Effector CD4-positive, alpha-beta T cell (primary cell): ENCODE measurements around the gene SLC38A7.

ENCODE experiments used
- DNase-seq: peaks from one replicate; pipeline ENCODE4 v3.0.0-alpha.2; 2020

Gene SLC38A7

DNA sequence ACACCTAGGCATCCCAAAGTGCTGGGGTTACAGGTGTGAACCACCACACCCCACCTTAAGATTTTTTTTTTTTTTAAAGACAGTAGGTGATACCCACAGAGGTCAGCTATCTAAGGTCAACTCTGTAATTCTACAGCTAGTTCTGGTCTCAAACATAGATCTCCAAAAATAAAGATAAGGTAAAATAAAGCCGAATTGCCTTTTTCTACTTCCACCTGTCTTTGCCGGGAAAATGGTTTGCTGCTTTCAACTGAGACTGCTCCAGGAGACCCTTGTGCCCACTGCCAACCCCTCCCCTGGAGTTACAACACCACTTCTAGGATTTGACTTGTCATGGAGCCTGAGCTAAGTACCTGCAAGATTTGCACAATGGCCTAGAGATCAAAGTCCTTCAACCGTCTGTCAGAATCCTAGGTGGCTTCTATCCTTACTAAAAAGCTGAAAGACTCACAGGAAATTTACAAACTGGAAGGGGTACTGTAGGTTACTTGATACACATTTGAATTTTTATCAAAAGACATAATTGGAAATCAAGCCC, 50.2 kb downstream of the SLC38A7 start:
- DNase-seq = no peak

DNA sequence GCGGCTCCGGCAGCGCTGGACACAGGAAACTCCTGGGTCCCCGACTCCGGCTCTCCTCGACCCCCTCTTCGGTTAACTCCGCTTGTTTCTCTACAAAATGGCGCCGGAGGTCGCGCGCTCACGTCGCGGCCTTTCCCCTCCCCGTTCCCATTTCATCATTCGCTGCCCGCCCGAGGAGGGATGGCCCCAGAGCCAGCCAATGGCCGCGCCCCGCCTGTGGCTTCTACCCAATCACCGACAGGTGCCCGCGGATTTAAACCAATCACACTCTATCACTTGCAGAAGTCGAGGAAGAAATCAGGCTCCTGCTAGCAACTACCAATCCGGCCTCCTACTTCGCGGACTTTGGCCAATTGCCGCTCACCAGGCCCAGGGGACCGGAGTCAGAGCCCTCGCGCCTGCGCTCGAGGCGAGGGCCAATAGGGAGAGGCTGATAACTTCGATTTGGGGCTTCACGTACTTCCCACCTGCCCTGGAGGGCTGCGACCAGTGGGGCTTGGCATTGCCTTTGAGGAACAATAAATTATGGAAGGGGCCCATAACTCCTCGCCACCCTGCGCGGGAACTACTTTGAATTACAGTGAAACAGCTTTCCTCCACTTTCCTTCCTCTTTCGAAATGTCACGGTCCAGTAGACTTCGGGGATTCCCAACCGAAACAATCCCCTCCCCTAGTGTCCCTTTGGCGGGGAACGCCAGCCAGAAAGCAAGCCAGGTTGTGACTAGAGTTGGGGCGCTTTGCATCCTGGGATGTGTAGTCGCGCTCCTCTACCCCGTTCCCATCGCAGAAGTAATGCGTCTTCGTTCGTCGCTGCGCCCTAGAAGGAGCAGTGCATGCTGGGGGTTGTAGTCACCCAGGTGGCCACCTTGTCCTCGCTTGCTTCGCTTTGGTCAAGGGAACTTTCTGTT, 54.6 kb downstream of the SLC38A7 start, which contains the start of gene CNOT1:
TSS of gene CNOT1 (minus strand) at position 94 of the 908 bp plus-strand sequence. CDS start 30,489 bp downstream, outside the sequence.
- peak; percentile 95 for DNase-seq

DNA sequence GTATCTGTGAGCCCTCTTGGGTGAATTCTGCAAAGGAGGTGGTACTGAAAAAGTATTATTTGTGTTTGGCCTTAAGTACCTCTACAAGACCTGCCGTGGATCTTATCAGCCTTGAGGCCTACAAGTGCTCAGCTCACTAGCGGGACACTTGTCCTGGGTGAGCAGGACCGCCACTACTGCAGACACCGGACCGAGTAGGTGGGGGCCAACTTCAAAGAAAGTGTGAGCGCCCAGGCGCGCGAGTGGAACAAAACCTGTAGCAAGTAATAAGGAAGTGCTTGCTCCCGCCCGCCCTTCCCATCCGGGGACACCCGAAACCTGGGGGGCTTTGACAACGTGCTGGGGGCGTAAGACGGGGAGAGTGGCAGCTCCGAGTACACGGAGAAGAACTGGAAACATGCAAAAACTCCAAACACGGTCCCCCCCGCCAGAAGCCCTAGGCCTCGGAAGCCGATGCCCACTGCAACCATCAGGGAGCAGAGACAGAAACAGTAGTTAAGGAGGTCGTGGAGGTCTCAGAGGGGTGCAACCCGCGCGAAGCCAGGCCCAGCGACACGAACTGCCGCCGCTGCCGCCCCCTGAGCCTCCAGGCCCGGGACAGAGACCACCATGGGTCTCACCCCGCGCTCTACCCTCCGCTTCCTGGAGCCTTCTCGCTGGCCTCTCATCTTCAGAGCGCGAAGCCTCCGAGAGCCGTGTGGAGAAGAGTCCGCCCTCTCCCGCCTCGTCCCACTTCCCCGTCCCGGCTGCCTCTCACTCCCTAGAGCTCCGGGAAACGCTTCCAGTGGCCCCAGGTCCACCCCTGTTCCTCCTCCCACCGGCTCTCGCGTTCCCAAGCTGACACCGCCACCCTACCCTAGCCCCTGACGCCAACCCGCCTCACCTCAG, 55.5 kb downstream of the SLC38A7 start:
- DNase-seq = peak; percentile 39

DNA sequence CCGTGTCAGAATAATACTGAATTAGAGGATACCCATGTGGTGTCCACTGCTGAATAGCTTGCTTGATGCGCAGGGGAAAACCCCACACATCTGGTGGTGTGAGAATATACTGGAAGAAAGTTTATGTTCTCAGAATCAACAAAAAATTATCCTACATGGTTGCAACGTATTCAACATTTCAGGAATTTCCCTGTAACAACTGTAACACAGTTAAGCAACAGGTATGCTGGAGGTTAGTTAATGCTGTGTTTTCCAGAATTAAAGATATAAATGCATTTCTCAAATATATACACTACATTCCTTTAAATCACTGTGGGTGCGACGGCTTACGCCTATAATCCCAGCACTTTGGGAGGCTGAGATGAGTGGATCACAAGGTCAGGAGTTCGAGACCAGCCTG, 60.4 kb downstream of the SLC38A7 start:
- DNase-seq = no peak

DNA sequence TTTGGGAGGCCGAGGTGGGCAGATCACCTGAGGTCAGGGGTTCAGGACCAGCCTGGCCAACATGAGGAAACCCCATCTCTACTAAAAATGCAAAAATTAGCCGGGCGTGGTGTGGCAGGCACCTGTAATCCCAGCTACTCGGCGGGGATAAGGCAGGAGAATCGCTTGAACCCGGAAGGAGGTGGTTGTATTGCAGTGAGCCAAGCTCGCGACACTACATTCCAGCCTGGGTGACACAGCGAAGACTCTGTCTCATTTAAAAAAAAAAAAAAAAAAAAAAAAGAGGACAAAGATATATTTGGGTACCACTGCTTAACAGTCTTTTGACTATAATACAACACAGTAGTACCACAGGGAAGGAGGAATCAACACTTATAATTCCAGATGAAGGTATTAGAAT, 64.2 kb downstream of the SLC38A7 start:
- DNase-seq = no peak

DNA sequence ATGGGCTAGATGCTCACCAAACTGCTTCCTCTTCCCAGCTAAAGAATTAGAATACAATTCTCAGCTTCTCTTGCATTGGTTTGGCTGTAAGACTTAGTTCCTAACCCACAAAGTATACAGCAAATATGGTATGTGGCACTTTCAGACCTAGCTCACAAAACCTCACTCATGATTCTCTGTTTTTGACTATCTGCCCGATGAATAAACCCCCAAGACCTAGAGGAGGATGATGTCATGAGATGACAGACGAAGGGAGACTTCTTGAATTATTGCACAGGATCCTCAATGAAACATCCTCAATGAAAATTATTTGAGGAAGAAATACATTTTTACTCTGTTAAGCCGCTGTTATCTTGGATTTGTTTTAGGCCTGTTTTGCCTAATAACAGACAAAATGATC, 69.3 kb downstream of the SLC38A7 start:
- DNase-seq = no peak
